Sigmoid colon (tissue), 7 donors: ENCODE results near the gene EHF. TPM values are rescaled to one million over a fixed set of nuclear protein-coding genes. Genes with fewer than 3 reads are reported as not detected.

Experiments
- DNase-seq: peaks from one replicate; pipeline ENCODE4 v3.0.0-alpha.2; 2019
- H3K27ac ChIP-seq, 4 donors: fragments of 200-600 bp; sonication (generic); one replicate each; pipeline ENCODE4 v1.5.1; 2016 to 2019; ENCODE audit warnings: mild to moderate bottlenecking in 1 of 4
- H3K27me3 ChIP-seq, 3 donors: fragments of 200-600 bp; sonication (generic); one replicate each; pipeline ENCODE4 v1.5.1; 2019; ENCODE audit warnings: mild to moderate bottlenecking in 1 of 3
- H3K36me3 ChIP-seq, 4 donors: fragments of 200-600 bp; sonication (generic); one replicate each; pipeline ENCODE4 v1.5.1; 2016 to 2019
- H3K4me1 ChIP-seq, 4 donors: fragments of 200-600 bp; sonication (generic); one replicate each; pipeline ENCODE4 v1.5.1; 2017 to 2019
- H3K4me3 ChIP-seq, 4 donors: fragments of 200-600 bp; sonication (generic); one replicate each; pipeline ENCODE4 v1.5.1; 2017 to 2019; ENCODE audit warnings: mild to moderate bottlenecking in 2 of 4, moderate library complexity in 1 of 4
- H3K9me3 ChIP-seq, 4 donors: fragments of 200-600 bp in 3 of 4; sonication (generic) in 3 of 4; one replicate each; pipeline versions ENCODE4 v1.5.1 to v1.6.1; 2013 to 2019
- CTCF ChIP-seq, 4 experiments: fragments of 450-650 bp in 3 of 4; fragments of 200-600 bp in 1 of 4; IDR thresholded peaks; one replicate each; pipeline ENCODE4 v1.5.1; 2016 to 2019; ENCODE audit warnings: antibody characterized with exemption in 4 of 4, mild to moderate bottlenecking in 3 of 4, moderate library complexity in 2 of 4
- EP300 ChIP-seq, 4 donors: sonication (generic); formaldehyde crosslinking; IDR thresholded peaks; one replicate each; pipeline ENCODE4 v1.6.1; 2017; ENCODE audit warnings: antibody characterized with exemption in 4 of 4
- POLR2A ChIP-seq, 2 donors: fragments of 450-650 bp; IDR thresholded peaks; one replicate each; pipeline ENCODE4 v1.6.1; 2016; ENCODE audit warnings: antibody characterized with exemption in 2 of 2, mild to moderate bottlenecking in 2 of 2, moderate library complexity in 2 of 2
- POLR2AphosphoS5 ChIP-seq, 4 donors: sonication (generic); formaldehyde crosslinking; IDR thresholded peaks; one replicate each; pipeline ENCODE4 v1.6.1; 2017; ENCODE audit warnings: antibody characterized with exemption in 4 of 4
- WGBS, 2 donors: extraction: QIAGEN DNeasy Blood & Tissue Kit; methylation state at CpG; one replicate each; pipeline ENCODE4 v1.1.7; 2013; 5-methylcytosine and 5-hydroxymethylcytosine counted together
- intact Hi-C: fragments of 100-400 bp; cut with DNase I; formaldehyde crosslinking; loops from one replicate; pipeline ENCODE4 v1.15.1; 2023
- polyA plus RNA-seq, 3 donors: library from polyadenylated mRNA; stranded (reverse); fragments of 200-250 nt; gene quantifications; one replicate each; pipeline ENCODE4 v1.2.3, GENCODE V29; 2013
- total RNA-seq, 4 donors: library from RNA; depleted of rRNA; stranded (reverse); fragments of >200 nt; gene quantifications; one replicate each; pipeline ENCODE4 v1.1.0, GENCODE V29; 2016
- donor health status: healthy with polysubstance abuse.
- donor health status: Bipolar disorder and iron deficiency.
- donor health status: healthy.

EHF gene
- total and polyA plus RNA-seq, 7 donors: 1.4 to 151 (median 60.7) TPM; not detected in 2

- intact Hi-C loops: no loop called here
- Histone ChIP-seq H3K27ac (no peak overlapping the region), H3K9me3 (no peaks in the 10 kb centered on the region), H3K27me3 (peaks cover 0 to 6% (median 0%) of the 10 kb centered on the region in 3 donors), H3K4me1 (no peaks in the 10 kb centered on the region), H3K36me3 (no peaks in the 10 kb centered on the region), H3K4me3 (no peak overlapping the region)
- DNase-seq: no peak
- 13 to 63% methylated on average over 4 of the region's 4 CpGs for WGBS, 2 donors
- no peak for TF ChIP-seq POLR2AphosphoS5 (IDR thresholded peaks at IDR 0.05)
- TF ChIP-seq CTCF (IDR thresholded peaks at IDR 0.05): no peak
- TF ChIP-seq EP300 (IDR thresholded peaks at IDR 0.05): no peak
- TF ChIP-seq POLR2A (IDR thresholded peaks at IDR 0.05): no peak
These were observed 4.7 kb downstream of the EHF start for GRCh38 chr11:34625576-34625975.

- intact Hi-C loops: no loop called here
- Histone ChIP-seq H3K36me3 (no peaks in the 10 kb centered on the region), H3K4me1 (no peaks in the 10 kb centered on the region), H3K4me3 (no peak overlapping the region), H3K9me3 (no peaks in the 10 kb centered on the region), H3K27me3 (peaks cover 0 to 6% (median 0%) of the 10 kb centered on the region in 3 donors), H3K27ac (no peak overlapping the region)
- no peak for DNase-seq
- TF ChIP-seq POLR2A (IDR thresholded peaks at IDR 0.05): no peak
- TF ChIP-seq EP300 (IDR thresholded peaks at IDR 0.05): no peak
- TF ChIP-seq CTCF (IDR thresholded peaks at IDR 0.05): no peak
- TF ChIP-seq POLR2AphosphoS5 (IDR thresholded peaks at IDR 0.05): no peak
These were observed 5.5 kb downstream of the EHF start for GRCh38 chr11:34626393-34626792.

- intact Hi-C loops: no loop called here
- no peak for DNase-seq
- Histone ChIP-seq H3K36me3 (no peaks in the 10 kb centered on the region), H3K27me3 (peaks cover 0 to 6% (median 0%) of the 10 kb centered on the region in 3 donors), H3K27ac (no peak overlapping the region), H3K4me1 (no peaks in the 10 kb centered on the region), H3K9me3 (no peaks in the 10 kb centered on the region), H3K4me3 (no peak overlapping the region)
- 20 to 60% methylated on average over 1 of the region's 1 CpG for WGBS, 2 donors
- no peak for TF ChIP-seq POLR2AphosphoS5 (IDR thresholded peaks at IDR 0.05)
- TF ChIP-seq EP300 (IDR thresholded peaks at IDR 0.05): no peak
- no peak for TF ChIP-seq CTCF (IDR thresholded peaks at IDR 0.05)
- TF ChIP-seq POLR2A (IDR thresholded peaks at IDR 0.05): no peak
These were observed 6.3 kb downstream of the EHF start for GRCh38 chr11:34627197-34627596.

- H3K4me1 ChIP-seq: no peaks in the 10 kb centered on the region
These were observed 8.8 kb downstream of the EHF start for GRCh38 chr11:34629711-34630110.

More at GRCh38 chr11:34629711-34630110, 8.8 kb downstream of the EHF start:
- H3K36me3 ChIP-seq: no peaks in the 10 kb centered on the region
- TF ChIP-seq CTCF (IDR thresholded peaks at IDR 0.05): no peak
- TF ChIP-seq POLR2AphosphoS5 (IDR thresholded peaks at IDR 0.05): no peak
- TF ChIP-seq EP300 (IDR thresholded peaks at IDR 0.05): no peak
- TF ChIP-seq POLR2A (IDR thresholded peaks at IDR 0.05): no peak
- peaks cover 0 to 6% (median 0%) of the 10 kb centered on the region in 3 donors for H3K27me3 ChIP-seq
- intact Hi-C loops: no loop called here
- H3K9me3 ChIP-seq: no peaks in the 10 kb centered on the region
- no peak overlapping the region for H3K27ac ChIP-seq
- no peak for DNase-seq
- no peak overlapping the region for H3K4me3 ChIP-seq
